K562 (cell line): Measurements from ENCODE around the gene SLC38A1. TPM values are rescaled to one million over a fixed set of nuclear protein-coding genes. Genes with fewer than 3 reads are reported as not detected.

Experiments used
- ETS2 ChIP-seq: IDR thresholded peaks from 2 replicates; pipeline ENCODE4 v1.6.1; 2016; ENCODE audit warnings: borderline replicate concordance, missing genetic modification characterization, mild to moderate bottlenecking, moderate library complexity, missing compliant biosample characterization; ENCODE audit not compliant: poor library complexity, severe bottlenecking
- EZH2 ChIP-seq: IDR thresholded peaks from 2 replicates; pipeline ENCODE4 v1.6.1; 2012; ENCODE audit warnings: low read depth, mild to moderate bottlenecking, inconsistent platforms, low read length, borderline replicate concordance
- HNRNPLL ChIP-seq: fragments of 200-400 bp; formaldehyde crosslinking; IDR thresholded peaks from 2 replicates; pipeline ENCODE4 v1.6.1; 2017; ENCODE audit warnings: low read length, low read depth, mild to moderate bottlenecking; ENCODE audit not compliant: poor library complexity, severe bottlenecking
- ILK ChIP-seq: fragments of 450-650 bp; IDR thresholded peaks from 2 replicates; pipeline ENCODE4 v1.6.1; 2016; ENCODE audit warnings: missing genetic modification characterization, low read depth, mild to moderate bottlenecking, missing compliant biosample characterization, moderate library complexity, borderline replicate concordance
- JUND ChIP-seq, 2 experiments: IDR thresholded peaks; 2 replicates in 1 of 2; 3 replicates in 1 of 2; pipeline ENCODE4 v1.6.1; 2011; ENCODE audit warnings: borderline replicate concordance in 2 of 2, low read depth in 2 of 2, low read length in 2 of 2, improper control_type of control experiment in 1 of 2, missing biosample characterization in 1 of 2, missing genetic modification characterization in 1 of 2, missing genetic modification reagents in 1 of 2
- MAFF ChIP-seq: IDR thresholded peaks from 2 replicates; pipeline ENCODE4 v1.6.1; 2012; ENCODE audit warnings: low read length, improper control_type of control experiment
- NONO ChIP-seq, 2 experiments: fragments of 200-400 bp in 1 of 2; fragments of 450-650 bp in 1 of 2; formaldehyde crosslinking in 1 of 2; IDR thresholded peaks; 2 replicates each; pipeline ENCODE4 v1.6.1; 2017; ENCODE audit warnings: low read depth in 2 of 2, mild to moderate bottlenecking in 2 of 2, moderate library complexity in 2 of 2, low read length in 1 of 2
- RBM22 ChIP-seq: fragments of 200-400 bp; formaldehyde crosslinking; IDR thresholded peaks from 2 replicates; pipeline ENCODE4 v1.6.1; 2018; ENCODE audit warnings: low read length, low read depth; ENCODE audit not compliant: poor library complexity, severe bottlenecking
- RBM34 ChIP-seq: fragments of 200-400 bp; formaldehyde crosslinking; IDR thresholded peaks from 2 replicates; pipeline ENCODE4 v1.6.1; 2018; ENCODE audit warnings: low read length, borderline replicate concordance; ENCODE audit not compliant: insufficient read depth
- RBM39 ChIP-seq: fragments of 200-400 bp; formaldehyde crosslinking; optimal IDR thresholded peaks from 2 replicates; pipeline ENCODE3; 2018; ENCODE audit warnings: low read depth, low read length
- ZNF644 ChIP-seq: fragments of 200-800 bp; sonication (Bioruptor generic); IDR thresholded peaks from 2 replicates; pipeline ENCODE4 v1.6.1; 2016; ENCODE audit warnings: low read depth, missing genetic modification characterization, missing compliant biosample characterization
- polyA plus RNA-seq, 8 experiments: library from polyadenylated mRNA; depleted of rRNA in 4 of 8; stranded (reverse) in 5 of 8; unstranded in 3 of 8; fragments of >200 nt; fragmentation: Nextera tagmentation in 2 of 8; fragmentation: Illumina TruSeq in 1 of 8; extraction: Ambion mirVana in 2 of 8; extraction: Trizol in 1 of 8; gene quantifications; 2 replicates each; pipeline versions ENCODE4 v1.2.1 to v1.2.3, GENCODE V29; 2011 to 2014; ENCODE audit warnings: inconsistent platforms in 1 of 8, missing spikeins in 1 of 8
- total RNA-seq, 7 experiments: library from RNA; depleted of rRNA in 6 of 7; stranded (reverse); fragments of >200 nt in 6 of 7; fragmentation: Illumina TruSeq in 2 of 7; extraction: Trizol in 2 of 7; gene quantifications; 2 replicates each; pipeline versions ENCODE4 v1.2.1 to v1.2.3, GENCODE V29; 2011 to 2021; ENCODE audit warnings: low replicate concordance in 1 of 7
- TF ChIP-seq, protein P1 (sequence below): sonication (generic); formaldehyde crosslinking; IDR thresholded peaks from 2 replicates; pipeline ENCODE4 v1.8.1; 2023; ENCODE audit warnings: mild to moderate bottlenecking, missing genetic modification reagents
- TF ChIP-seq, protein P2 (sequence below), 2 experiments: fragments of 450-650 bp; IDR thresholded peaks; 2 replicates each; pipeline ENCODE4 v1.6.1; 2016; ENCODE audit warnings: mild to moderate bottlenecking in 2 of 2, borderline replicate concordance in 1 of 2, low read depth in 1 of 2, moderate library complexity in 1 of 2

SLC38A1 gene
- total and polyA plus RNA-seq, 9 of the 15 experiments (the other 6 are each of a cell fraction or from before 2014, with no cell fraction given), result 51.9 to 112 (median 75.0) TPM

GRCh38 chr12:46219877-46220655, 48.8 kb downstream of the SLC38A1 start (continued):
- TF ChIP-seq JUND (IDR thresholded peaks at IDR 0.05; ENCODE audit: borderline replicate concordance, low read depth, low read length), result peak; percentile 100
- TF ChIP-seq JUND (tag; IDR thresholded peaks at IDR 0.05; ENCODE audit: borderline replicate concordance, low read depth, low read length), result peak; percentile 99
- TF ChIP-seq ILK, result no peak
- TF ChIP-seq, protein P1, sequence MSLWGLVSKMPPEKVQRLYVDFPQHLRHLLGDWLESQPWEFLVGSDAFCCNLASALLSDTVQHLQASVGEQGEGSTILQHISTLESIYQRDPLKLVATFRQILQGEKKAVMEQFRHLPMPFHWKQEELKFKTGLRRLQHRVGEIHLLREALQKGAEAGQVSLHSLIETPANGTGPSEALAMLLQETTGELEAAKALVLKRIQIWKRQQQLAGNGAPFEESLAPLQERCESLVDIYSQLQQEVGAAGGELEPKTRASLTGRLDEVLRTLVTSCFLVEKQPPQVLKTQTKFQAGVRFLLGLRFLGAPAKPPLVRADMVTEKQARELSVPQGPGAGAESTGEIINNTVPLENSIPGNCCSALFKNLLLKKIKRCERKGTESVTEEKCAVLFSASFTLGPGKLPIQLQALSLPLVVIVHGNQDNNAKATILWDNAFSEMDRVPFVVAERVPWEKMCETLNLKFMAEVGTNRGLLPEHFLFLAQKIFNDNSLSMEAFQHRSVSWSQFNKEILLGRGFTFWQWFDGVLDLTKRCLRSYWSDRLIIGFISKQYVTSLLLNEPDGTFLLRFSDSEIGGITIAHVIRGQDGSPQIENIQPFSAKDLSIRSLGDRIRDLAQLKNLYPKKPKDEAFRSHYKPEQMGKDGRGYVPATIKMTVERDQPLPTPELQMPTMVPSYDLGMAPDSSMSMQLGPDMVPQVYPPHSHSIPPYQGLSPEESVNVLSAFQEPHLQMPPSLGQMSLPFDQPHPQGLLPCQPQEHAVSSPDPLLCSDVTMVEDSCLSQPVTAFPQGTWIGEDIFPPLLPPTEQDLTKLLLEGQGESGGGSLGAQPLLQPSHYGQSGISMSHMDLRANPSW (CRISPR knock-in tag), result no peak
- TF ChIP-seq HNRNPLL, result no peak
- no peak for TF ChIP-seq ZNF644 (tag)
- no peak for TF ChIP-seq EZH2
- TF ChIP-seq NONO (IDR thresholded peaks at IDR 0.05; ENCODE audit: low read depth in 2 of 2, low read length in 1 of 2), result no peak
- no peak for TF ChIP-seq RBM22
- TF ChIP-seq MAFF, result peak; percentile 33; the same call in 1 of the 2 replicates
- TF ChIP-seq, protein P2, sequence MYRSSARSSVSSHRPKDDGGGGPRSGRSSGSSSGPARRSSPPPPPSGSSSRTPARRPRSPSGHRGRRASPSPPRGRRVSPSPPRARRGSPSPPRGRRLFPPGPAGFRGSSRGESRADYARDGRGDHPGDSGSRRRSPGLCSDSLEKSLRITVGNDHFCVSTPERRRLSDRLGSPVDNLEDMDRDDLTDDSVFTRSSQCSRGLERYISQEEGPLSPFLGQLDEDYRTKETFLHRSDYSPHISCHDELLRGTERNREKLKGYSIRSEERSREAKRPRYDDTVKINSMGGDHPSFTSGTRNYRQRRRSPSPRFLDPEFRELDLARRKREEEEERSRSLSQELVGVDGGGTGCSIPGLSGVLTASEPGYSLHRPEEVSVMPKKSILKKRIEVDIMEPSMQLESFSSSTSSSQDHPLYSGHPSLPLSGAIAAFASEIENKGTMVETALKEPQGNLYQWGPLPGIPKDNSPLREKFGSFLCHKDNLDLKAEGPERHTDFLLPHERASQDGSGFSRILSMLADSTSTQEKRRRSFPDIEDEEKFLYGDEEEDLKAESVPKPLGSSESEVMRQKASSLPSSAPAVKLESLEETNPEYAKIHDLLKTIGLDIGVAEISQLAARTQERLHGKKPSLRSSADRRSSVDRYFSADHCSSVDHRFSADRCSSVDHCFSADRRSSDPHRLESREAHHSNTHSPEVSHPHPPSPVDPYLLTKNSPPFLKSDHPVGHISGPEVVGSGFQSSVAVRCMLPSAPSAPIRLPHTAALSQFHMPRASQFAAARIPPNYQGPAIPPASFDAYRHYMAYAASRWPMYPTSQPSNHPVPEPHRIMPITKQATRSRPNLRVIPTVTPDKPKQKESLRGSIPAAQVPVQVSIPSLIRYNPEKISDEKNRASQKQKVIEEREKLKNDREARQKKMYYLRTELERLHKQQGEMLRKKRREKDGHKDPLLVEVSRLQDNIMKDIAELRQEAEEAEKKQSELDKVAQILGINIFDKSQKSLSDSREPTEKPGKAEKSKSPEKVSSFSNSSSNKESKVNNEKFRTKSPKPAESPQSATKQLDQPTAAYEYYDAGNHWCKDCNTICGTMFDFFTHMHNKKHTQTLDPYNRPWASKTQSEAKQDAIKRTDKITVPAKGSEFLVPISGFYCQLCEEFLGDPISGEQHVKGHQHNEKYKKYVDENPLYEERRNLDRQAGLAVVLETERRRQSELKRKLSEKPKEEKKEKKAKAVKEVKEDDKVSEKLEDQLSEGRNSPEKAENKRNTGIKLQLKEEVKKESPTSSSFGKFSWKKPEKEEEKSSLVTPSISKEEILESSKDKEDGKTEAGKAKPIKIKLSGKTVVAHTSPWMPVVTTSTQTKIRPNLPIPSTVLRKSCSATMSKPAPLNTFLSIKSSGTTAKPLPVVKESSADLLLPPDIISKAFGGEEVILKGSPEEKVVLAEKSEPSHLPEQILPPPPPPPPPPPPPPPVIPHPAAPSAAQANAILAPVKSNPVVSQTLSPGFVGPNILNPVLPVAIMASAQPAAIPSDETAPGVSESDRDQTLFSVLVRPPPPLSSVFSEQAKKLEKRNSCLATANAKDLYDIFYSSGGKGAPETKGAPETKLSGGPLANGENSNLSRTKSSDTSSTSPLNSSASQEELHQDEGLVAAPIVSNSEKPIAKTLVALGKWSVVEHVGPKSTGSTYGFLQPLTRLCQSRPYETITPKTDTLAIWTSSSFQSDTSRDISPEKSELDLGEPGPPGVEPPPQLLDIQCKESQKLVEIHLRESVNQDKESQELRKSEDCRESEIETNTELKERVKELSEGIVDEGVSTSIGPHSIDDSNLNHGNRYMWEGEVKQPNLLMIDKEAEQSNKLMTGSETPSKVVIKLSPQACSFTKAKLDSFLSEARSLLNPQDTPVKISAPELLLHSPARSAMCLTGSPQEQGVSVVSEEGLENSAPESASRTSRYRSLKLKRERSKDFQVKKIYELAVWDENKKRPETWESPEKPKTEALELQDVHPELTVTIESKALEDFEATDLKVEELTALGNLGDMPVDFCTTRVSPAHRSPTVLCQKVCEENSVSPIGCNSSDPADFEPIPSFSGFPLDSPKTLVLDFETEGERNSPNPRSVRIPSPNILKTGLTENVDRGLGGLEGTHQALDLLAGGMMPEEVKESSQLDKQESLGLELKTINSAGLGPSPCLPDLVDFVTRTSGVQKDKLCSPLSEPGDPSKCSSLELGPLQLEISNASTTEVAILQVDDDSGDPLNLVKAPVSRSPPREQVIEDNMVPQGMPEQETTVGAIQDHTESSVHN (IDR thresholded peaks at IDR 0.05; ENCODE audit: borderline replicate concordance in 1 of 2, low read depth in 1 of 2), result peak in 1 of 2 experiments; percentile 65; a peak in 2 of 4 replicates
- TF ChIP-seq RBM34, result no peak
- no peak for TF ChIP-seq RBM39
- TF ChIP-seq ETS2, result no peak
